Right lobe of liver (tissue), 6 donors: ENCODE measurements around the gene SEC63. TPM values are rescaled to one million over a fixed set of nuclear protein-coding genes. Genes with fewer than 3 reads are reported as not detected.
"Not testable (repeated sequence)": the region's sequence is repeated elsewhere in the genome, so short reads cannot be mapped to it uniquely, and the experiment has no call there.

Source experiments
- ATAC-seq, 4 donors: fragments of 200-7000 bp; cut with Tn5 transposase; one replicate each; pipeline ENCODE4 v1.9.1; 2020; ENCODE audit warnings: mild to moderate bottlenecking in 4 of 4, moderate library complexity in 4 of 4
- DNase-seq, 3 donors: peaks; one replicate each; pipeline ENCODE4 v3.0.0-alpha.2; 2020
- H3K27ac ChIP-seq, 3 donors: fragments of 200-600 bp; one replicate each; pipeline ENCODE4 v1.8.0; 2022
- H3K27me3 ChIP-seq, 2 donors: fragments of 200-600 bp; one replicate each; pipeline ENCODE4 v1.8.0; 2022
- H3K36me3 ChIP-seq, 4 donors: fragments of 200-600 bp; sonication (generic) in 1 of 4; one replicate each; pipeline versions ENCODE4 v1.5.1 to v1.8.0; 2017 to 2022; ENCODE audit warnings: control low read depth in 1 of 4
- H3K4me1 ChIP-seq, 4 donors: fragments of 200-600 bp; sonication (generic) in 1 of 4; one replicate each; pipeline versions ENCODE4 v1.5.1 to v1.8.0; 2017 to 2022; ENCODE audit warnings: control low read depth in 1 of 4
- H3K4me3 ChIP-seq, 3 donors: fragments of 200-600 bp; one replicate each; pipeline ENCODE4 v1.8.0; 2022
- H3K9me3 ChIP-seq, 4 donors: fragments of 200-600 bp; sonication (generic) in 1 of 4; one replicate each; pipeline versions ENCODE4 v1.5.1 to v1.8.0; 2017 to 2022; ENCODE audit warnings: control low read depth in 1 of 4
- POLR2A ChIP-seq: fragments of 450-650 bp; IDR thresholded peaks from one replicate; pipeline ENCODE4 v1.6.1; 2017; ENCODE audit warnings: antibody characterized with exemption, mild to moderate bottlenecking
- WGBS: methylation state at CpG from one replicate; pipeline ENCODE4 v1.1.6; 2018; ENCODE audit warnings: low coverage, low lambda C conversion rate; ENCODE audit not compliant: insufficient coverage; ENCODE audit errors: missing lambda C conversion rate; 5-methylcytosine and 5-hydroxymethylcytosine counted together
- intact Hi-C, 2 donors: fragments of 100-400 bp; cut with DNase I; formaldehyde crosslinking; loops; one replicate each; pipeline versions ENCODE4 v1.11.2 to v1.14.1; 2022
- total RNA-seq, 6 experiments: library from RNA; depleted of rRNA in 2 of 6; stranded (reverse); fragments of >200 nt in 2 of 6; fragmentation: NEBNext Ultra II Directional in 3 of 6; extraction: Animal tissue kit (Norgen Biotek cat#: 25700) in 3 of 6; gene quantifications; one replicate each; pipeline versions ENCODE4 v1.1.0 to v1.2.4, GENCODE V29; 2016 to 2023
- TF ChIP-seq, protein P1 (sequence below), 4 donors: fragments of 200-600 bp in 3 of 4; fragments of 450-650 bp in 1 of 4; IDR thresholded peaks; one replicate each; pipeline versions ENCODE4 v1.5.1 to v1.8.0; 2016 to 2022; ENCODE audit warnings: antibody characterized with exemption in 4 of 4, mild to moderate bottlenecking in 2 of 4
- donor health status: DM: no; HTN: yes; CAD: no.
- donor health status: DM: no; HTN: no; CAD: no.
- donor health status: DM: no; HTN: no; CAD: no.
- donor health status: DM: no; HTN: yes; CAD: no.
- donor health status: DM: no; HTN: yes; CAD: no.

SEC63 gene
- total RNA-seq, 6 experiments from 2014 or later = 22.7 to 81.9 (median 66.8) TPM

- Histone ChIP-seq H3K4me3 (peak overlapping the region; percentile 65 to 94 (median 66)), H3K27ac (peak overlapping the region; percentile 70 to 93 (median 92)), H3K9me3 (no peaks in the 10 kb centered on the region), H3K27me3 (no peaks in the 10 kb centered on the region), H3K4me1 (peaks cover 0 to 25% (median 6%) of the 10 kb centered on the region in 4 donors), H3K36me3 (no peaks in the 10 kb centered on the region)
- WGBS = 0% methylated on average over 15 of the region's 43 CpGs
- intact Hi-C loops = no loop called here
- ATAC-seq = peak; percentile 33 to 55 (median 40)
- DNase-seq = peak; percentile 47 to 69 (median 62)
- TF ChIP-seq, protein P1, sequence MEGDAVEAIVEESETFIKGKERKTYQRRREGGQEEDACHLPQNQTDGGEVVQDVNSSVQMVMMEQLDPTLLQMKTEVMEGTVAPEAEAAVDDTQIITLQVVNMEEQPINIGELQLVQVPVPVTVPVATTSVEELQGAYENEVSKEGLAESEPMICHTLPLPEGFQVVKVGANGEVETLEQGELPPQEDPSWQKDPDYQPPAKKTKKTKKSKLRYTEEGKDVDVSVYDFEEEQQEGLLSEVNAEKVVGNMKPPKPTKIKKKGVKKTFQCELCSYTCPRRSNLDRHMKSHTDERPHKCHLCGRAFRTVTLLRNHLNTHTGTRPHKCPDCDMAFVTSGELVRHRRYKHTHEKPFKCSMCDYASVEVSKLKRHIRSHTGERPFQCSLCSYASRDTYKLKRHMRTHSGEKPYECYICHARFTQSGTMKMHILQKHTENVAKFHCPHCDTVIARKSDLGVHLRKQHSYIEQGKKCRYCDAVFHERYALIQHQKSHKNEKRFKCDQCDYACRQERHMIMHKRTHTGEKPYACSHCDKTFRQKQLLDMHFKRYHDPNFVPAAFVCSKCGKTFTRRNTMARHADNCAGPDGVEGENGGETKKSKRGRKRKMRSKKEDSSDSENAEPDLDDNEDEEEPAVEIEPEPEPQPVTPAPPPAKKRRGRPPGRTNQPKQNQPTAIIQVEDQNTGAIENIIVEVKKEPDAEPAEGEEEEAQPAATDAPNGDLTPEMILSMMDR (IDR thresholded peaks at IDR 0.05) = no peak
- TF ChIP-seq POLR2A = no peak
These were observed 600 bp downstream of the SEC63 start for GRCh38 chr6:107957308-107957908.

- no peak for DNase-seq
- intact Hi-C loops = no loop called here
- WGBS = under 1% methylated on average over 9 of the region's 9 CpGs
- no peaks in the 10 kb centered on the region for H3K27me3 ChIP-seq
- H3K4me1 ChIP-seq = peaks cover 0 to 31% (median 10%) of the 10 kb centered on the region in 4 donors
- no peaks in the 10 kb centered on the region for H3K9me3 ChIP-seq
- peak overlapping the region; percentile 70 to 93 (median 92) for H3K27ac ChIP-seq
- no peaks in the 10 kb centered on the region for H3K36me3 ChIP-seq
- no peak for ATAC-seq
- peak overlapping the region; percentile 65 to 94 (median 66) for H3K4me3 ChIP-seq
- TF ChIP-seq, protein P1 (IDR thresholded peaks at IDR 0.05) = no peak
- TF ChIP-seq POLR2A = no peak
These were observed 1.3 kb downstream of the SEC63 start for GRCh38 chr6:107956586-107957307.

DNA sequence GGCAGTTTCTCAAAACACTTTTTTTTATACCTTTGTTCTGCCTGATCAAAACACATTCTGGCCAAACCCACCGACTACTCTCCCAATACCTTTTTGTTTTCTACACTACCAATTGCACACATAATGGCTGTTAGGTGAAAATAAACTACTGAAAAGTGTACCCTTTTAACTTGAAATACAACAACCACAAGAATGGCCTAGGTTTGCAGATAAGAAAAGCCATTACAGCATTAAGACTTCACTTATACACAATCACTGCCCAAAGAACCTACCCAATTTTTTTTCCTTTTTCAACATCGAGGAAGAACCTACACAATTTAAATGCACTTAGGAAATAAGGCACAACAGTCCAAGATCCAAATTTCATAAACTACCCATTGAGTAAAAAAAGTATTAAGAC, 1.8 kb downstream of the SEC63 start:
- peak overlapping the region; percentile 65 to 94 (median 66) for H3K4me3 ChIP-seq
- peak overlapping the region in 1 of 3 donors; percentile 92 for H3K27ac ChIP-seq
- intact Hi-C loops = no loop called here
- H3K9me3 ChIP-seq = no peaks in the 10 kb centered on the region
- ATAC-seq = no peak
- no peaks in the 10 kb centered on the region for H3K27me3 ChIP-seq
- no peak for DNase-seq
- H3K4me1 ChIP-seq = peaks cover 0 to 37% (median 11%) of the 10 kb centered on the region in 4 donors
- no peaks in the 10 kb centered on the region for H3K36me3 ChIP-seq
- 10% methylated on average over 2 of the region's 2 CpGs for WGBS
- no peak for TF ChIP-seq POLR2A
- TF ChIP-seq, protein P1 (IDR thresholded peaks at IDR 0.05) = no peak

- H3K4me1 ChIP-seq = peaks cover 0 to 54% (median 17%) of the 10 kb centered on the region in 4 donors
- H3K27ac ChIP-seq, H3K4me3 ChIP-seq, H3K9me3 ChIP-seq, intact Hi-C loops, H3K36me3 ChIP-seq, ATAC-seq, DNase-seq, H3K27me3 ChIP-seq: not testable (repeated sequence)
- 87% methylated on average over 6 of the region's 19 CpGs for WGBS
These were observed 4.1 kb downstream of the SEC63 start for GRCh38 chr6:107953858-107954414.
